ENCODE measurements around the gene PITX2. TPM values are rescaled to one million over a fixed set of nuclear protein-coding genes. Genes with fewer than 3 reads are reported as not detected.

PITX2 gene
- total RNA-seq, 4 donors from 2014 or later: 0.34 to 1.1 (median 0.48) TPM

DNA sequence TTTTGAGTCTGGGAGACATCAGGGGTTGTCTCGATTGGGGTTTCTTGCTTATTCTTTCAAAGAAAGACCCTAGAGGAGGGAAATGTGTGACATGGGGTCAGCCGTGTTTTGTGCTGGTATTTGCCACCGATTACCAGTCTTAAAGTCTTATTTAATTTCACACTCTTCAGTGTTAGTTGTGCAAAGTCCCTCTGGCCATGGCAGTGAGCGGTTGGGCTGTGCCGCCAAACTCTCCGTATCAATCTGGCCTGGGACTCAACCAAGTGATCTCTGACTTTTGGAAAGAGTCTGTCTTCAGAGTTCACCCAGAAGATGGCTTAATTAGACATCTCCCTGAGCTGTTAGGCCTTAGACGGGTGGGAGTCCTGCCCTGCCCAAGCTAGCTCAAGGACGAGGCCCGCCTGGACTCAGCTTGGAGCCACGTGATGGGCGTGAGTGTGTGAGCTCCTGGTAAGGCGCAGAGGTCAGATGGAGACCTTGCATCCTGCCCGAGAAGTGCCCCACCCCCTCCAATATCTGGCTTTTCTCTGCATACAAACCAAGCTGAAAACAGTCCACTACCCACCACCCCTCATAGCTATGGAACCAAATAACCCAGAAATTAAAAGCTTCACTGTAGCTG lies 3.8 kb upstream of the PITX2 start:
- H3K4me3 ChIP-seq (ENCODE audit: low read depth, poor library complexity, severe bottlenecking): no peak overlapping the region
- intact Hi-C loops (cut with DNase I; ENCODE audit: low total_unique reads): no loop called here
- no peak for TF ChIP-seq POLR2A (IDR thresholded peaks at IDR 0.05)
- TF ChIP-seq, protein P1, sequence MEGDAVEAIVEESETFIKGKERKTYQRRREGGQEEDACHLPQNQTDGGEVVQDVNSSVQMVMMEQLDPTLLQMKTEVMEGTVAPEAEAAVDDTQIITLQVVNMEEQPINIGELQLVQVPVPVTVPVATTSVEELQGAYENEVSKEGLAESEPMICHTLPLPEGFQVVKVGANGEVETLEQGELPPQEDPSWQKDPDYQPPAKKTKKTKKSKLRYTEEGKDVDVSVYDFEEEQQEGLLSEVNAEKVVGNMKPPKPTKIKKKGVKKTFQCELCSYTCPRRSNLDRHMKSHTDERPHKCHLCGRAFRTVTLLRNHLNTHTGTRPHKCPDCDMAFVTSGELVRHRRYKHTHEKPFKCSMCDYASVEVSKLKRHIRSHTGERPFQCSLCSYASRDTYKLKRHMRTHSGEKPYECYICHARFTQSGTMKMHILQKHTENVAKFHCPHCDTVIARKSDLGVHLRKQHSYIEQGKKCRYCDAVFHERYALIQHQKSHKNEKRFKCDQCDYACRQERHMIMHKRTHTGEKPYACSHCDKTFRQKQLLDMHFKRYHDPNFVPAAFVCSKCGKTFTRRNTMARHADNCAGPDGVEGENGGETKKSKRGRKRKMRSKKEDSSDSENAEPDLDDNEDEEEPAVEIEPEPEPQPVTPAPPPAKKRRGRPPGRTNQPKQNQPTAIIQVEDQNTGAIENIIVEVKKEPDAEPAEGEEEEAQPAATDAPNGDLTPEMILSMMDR (IDR thresholded peaks at IDR 0.05): no peak
- WGBS, 2 donors: 28 to 38% methylated on average over 13 of the region's 13 CpGs
- no peak for DNase-seq (ENCODE audit: low spot score in 2 of 2)

DNA sequence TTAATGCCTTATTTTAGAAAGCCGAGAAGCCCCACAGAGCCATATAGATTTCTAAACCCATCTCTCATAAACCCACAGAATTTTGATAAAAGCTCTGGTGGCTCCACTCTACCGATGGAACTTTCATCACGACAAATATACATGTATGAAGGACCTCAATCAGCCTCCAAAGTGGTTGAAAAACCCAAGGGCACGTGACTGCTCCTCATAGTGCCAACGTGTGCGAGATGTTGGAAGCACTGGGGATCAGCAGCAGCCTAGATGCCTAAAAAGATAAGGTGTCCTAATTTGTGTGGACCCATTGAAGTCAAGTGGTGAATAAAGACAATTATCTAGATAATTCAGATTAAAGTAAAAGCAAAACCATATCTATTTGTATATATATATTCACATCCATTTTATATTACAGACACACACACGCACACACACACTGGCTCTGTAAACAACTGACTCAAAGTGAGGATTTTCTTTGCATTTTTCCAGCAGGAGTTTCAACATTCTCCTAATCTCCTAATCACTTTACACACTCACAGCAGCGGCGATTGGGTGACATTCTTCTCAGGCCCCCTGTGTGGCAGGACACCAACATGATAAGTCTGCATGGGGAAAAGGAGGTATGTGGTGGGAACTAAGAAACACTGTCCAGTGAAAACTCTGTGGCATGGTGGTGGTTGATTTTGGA lies 2.8 kb upstream of the PITX2 start:
- intact Hi-C loops (cut with DNase I; ENCODE audit: low total_unique reads): no loop called here

DNA sequence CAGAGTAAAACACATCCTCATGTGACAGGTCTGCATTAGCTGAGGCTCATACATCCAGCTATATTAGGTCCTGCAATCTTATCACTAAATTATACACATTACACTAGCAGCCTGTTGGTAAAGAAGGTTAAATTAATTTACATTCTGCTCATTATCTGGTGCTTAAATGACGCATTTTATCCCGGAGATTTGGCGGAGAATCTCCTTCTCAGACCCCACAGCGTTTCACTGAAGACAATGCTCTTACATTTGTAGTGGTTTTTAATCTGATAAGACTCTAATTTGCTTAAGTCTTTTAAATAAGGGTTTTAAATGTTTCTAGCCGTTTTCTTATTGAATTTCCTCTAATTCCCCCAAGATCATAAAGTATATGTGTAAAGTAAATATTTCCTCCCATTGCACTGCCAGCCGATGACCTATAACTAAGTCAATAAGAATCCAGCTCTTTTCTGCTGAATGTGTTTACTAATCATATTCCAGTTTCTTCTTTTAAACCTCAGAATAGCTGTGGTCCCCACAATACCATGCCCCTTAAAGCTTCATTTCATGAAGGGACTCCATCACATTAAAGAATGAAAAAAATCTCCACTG lies 2.1 kb upstream of the PITX2 start:
- intact Hi-C loops (cut with DNase I; ENCODE audit: low total_unique reads): no loop called here
- 32 to 39% methylated on average over 6 of the region's 6 CpGs for WGBS, 2 donors
- TF ChIP-seq, protein P1 (IDR thresholded peaks at IDR 0.05): no peak
- TF ChIP-seq POLR2A (IDR thresholded peaks at IDR 0.05): no peak
- DNase-seq (ENCODE audit: low spot score in 2 of 2): no peak
- no peak overlapping the region for H3K4me3 ChIP-seq (ENCODE audit: low read depth, poor library complexity, severe bottlenecking)

More for the DNA sequence above, 2.8 kb upstream of the PITX2 start:
- 25 to 27% methylated on average over 9 of the region's 9 CpGs for WGBS, 2 donors
- H3K4me3 ChIP-seq (ENCODE audit: low read depth, poor library complexity, severe bottlenecking): no peak overlapping the region
- no peak for DNase-seq (ENCODE audit: low spot score in 2 of 2)
- no peak for TF ChIP-seq POLR2A (IDR thresholded peaks at IDR 0.05)
- TF ChIP-seq, protein P1 (IDR thresholded peaks at IDR 0.05): no peak

DNA sequence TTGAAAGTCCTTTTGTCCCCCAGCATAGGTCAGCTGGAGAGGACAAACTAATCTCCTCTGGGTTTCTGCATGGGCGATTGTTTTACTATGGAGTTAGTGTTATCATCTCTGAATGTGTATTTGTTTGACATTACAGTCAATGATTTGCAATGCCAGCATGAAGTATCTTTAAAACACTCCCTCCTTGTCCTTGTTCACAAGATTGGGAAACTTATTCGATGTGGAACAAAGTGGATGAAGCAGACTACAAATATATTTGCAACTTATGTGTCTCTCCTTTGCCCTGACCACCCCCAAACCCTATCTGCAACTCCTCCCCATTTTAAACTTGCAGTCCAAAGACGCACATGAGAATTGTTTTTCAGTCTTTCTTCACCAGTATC lies 1.5 kb upstream of the PITX2 start:
- H3K4me3 ChIP-seq (ENCODE audit: low read depth, poor library complexity, severe bottlenecking): no peak overlapping the region
- TF ChIP-seq, protein P1 (IDR thresholded peaks at IDR 0.05): no peak
- TF ChIP-seq POLR2A (IDR thresholded peaks at IDR 0.05): no peak
- 33 to 35% methylated on average over 3 of the region's 3 CpGs for whole genome bisulfite sequencing, 2 donors
- intact Hi-C loops (cut with DNase I; ENCODE audit: low total_unique reads): no loop called here
- DNase-seq (ENCODE audit: low spot score in 2 of 2): no peak

DNA sequence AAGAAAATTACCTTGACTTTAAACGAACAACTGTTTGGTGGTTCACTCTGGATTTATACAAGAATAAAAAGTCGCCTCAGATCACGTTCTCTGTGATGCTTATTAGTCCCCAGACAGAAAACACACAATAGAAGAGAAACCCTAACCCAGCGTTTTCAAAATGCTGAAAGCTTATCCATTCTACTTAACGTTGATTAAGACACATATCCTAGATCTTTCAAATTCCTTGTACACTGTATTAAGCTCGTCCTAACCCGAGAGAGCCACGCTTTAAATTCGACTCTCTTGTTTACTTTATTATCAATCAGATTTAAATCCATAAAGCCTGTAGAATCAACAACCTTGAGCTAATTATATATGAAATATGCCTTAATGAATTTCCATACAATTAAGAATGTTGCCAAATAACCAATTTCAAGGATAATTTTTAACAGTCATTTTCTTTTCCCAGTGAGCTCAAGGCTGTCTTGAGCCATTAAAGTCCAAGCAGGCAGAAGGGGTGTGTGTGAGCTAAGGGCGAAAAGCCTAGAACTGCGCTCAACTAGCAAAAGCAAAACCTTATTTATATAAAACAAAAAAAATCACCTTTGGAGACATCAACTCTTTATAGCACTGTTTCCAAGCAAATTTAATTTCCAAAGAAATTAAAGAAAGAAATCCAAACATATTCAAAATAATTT lies 981 bp upstream of the PITX2 start:
- TF ChIP-seq, protein P1 (IDR thresholded peaks at IDR 0.05): no peak
- no peak for TF ChIP-seq POLR2A (IDR thresholded peaks at IDR 0.05)
- no peak overlapping the region for H3K4me3 ChIP-seq (ENCODE audit: low read depth, poor library complexity, severe bottlenecking)
- 33 to 36% methylated on average over 11 of the region's 11 CpGs for WGBS, 2 donors
- intact Hi-C loops (cut with DNase I; ENCODE audit: low total_unique reads): no loop called here
- DNase-seq (ENCODE audit: low spot score in 2 of 2): no peak

All from lower leg skin (tissue), 4 donors.